A549 (cell line): ENCODE measurements around the gene ADAM8.
"Not testable (repeated sequence)": the region's sequence is repeated elsewhere in the genome, so short reads cannot be mapped to it uniquely, and the experiment has no call there.

Experiments used
- BHLHE40 ChIP-seq: IDR thresholded peaks from 2 replicates; pipeline ENCODE4 v1.6.1; 2012; ENCODE audit warnings: low read depth, low read length, inconsistent platforms
- CEBPB ChIP-seq, 2 experiments: fragments of >200 bp in 1 of 2; sonication (Bioruptor Twin) in 1 of 2; formaldehyde crosslinking in 1 of 2; IDR thresholded peaks; 2 replicates each; pipeline ENCODE4 v1.6.1; 2012 to 2016
- CTCF ChIP-seq: fragments of >200 bp; sonication (Bioruptor Twin); formaldehyde crosslinking; IDR thresholded peaks from 3 replicates; pipeline ENCODE4 v1.5.1; 2016
- EP300 ChIP-seq, 2 experiments: fragments of >200 bp; sonication (Bioruptor Twin); formaldehyde crosslinking; IDR thresholded peaks; 2 replicates in 1 of 2; 3 replicates in 1 of 2; pipeline ENCODE4 v1.6.1; 2016 to 2017
- HOXA7 ChIP-seq: fragments of 250-450 bp; sonication (Bioruptor Pico); IDR thresholded peaks from 2 replicates; pipeline ENCODE4 v1.5.0; 2020; ENCODE audit warnings: mild to moderate bottlenecking, moderate library complexity
- MAX ChIP-seq: IDR thresholded peaks from 2 replicates; pipeline ENCODE4 v1.6.1; 2012
- MAZ ChIP-seq: fragments of 150-350 bp; IDR thresholded peaks from 2 replicates; pipeline ENCODE4 v1.6.1; 2014; ENCODE audit warnings: antibody characterized with exemption, low read depth, low read length, borderline replicate concordance
- POLR2A ChIP-seq: IDR thresholded peaks from 2 replicates; pipeline ENCODE4 v1.6.1; 2012; ENCODE audit warnings: mild to moderate bottlenecking, low read length
- REST ChIP-seq: fragments of 200-600 bp; sonication (generic); IDR thresholded peaks from 2 replicates; pipeline ENCODE4 v1.6.1; 2016; ENCODE audit warnings: antibody characterized with exemption, mild to moderate bottlenecking, moderate library complexity
- RFX5 ChIP-seq: fragments of 450-650 bp; IDR thresholded peaks from 2 replicates; pipeline ENCODE4 v1.7.1; 2014; ENCODE audit warnings: antibody characterized with exemption, mild to moderate bottlenecking, moderate library complexity
- SMC3 ChIP-seq: fragments of >200 bp; sonication (Bioruptor Twin); formaldehyde crosslinking; IDR thresholded peaks from 3 replicates; pipeline ENCODE4 v1.6.1; 2018; ENCODE audit warnings: inconsistent platforms

- TF ChIP-seq CEBPB (IDR thresholded peaks at IDR 0.05); MAX; CTCF; SMC3; REST; BHLHE40; RFX5; MAZ; POLR2A; EP300 (IDR thresholded peaks at IDR 0.05); HOXA7: not testable (repeated sequence)
Observed at GRCh38 chr10:133265052-133265451, 11.6 kb downstream of the ADAM8 start.
